Thyroid gland (tissue), 4 donors: Measurements from ENCODE around the gene FIG4.

Experiments used
- CTCF ChIP-seq, 6 experiments: fragments of 200-600 bp in 3 of 6; fragments of 450-650 bp in 3 of 6; sonication (generic) in 3 of 6; IDR thresholded peaks; one replicate each; pipeline ENCODE4 v1.5.1; 2016 to 2019; ENCODE audit warnings: antibody characterized with exemption in 6 of 6, mild to moderate bottlenecking in 2 of 6, inconsistent platforms in 1 of 6, moderate library complexity in 1 of 6
- POLR2A ChIP-seq, 2 donors: fragments of 450-650 bp; IDR thresholded peaks; one replicate each; pipeline ENCODE4 v1.6.1; 2017; ENCODE audit warnings: antibody characterized with exemption in 2 of 2, mild to moderate bottlenecking in 2 of 2, moderate library complexity in 1 of 2

GRCh38 chr6:109853426-109853825 lies 162.3 kb downstream of the FIG4 start:
- TF ChIP-seq CTCF (IDR thresholded peaks at IDR 0.05): no peak
- TF ChIP-seq POLR2A (IDR thresholded peaks at IDR 0.05): no peak
